ENCODE measurements around the gene NMB.
"Not testable (repeated sequence)": the region's sequence is repeated elsewhere in the genome, so short reads cannot be mapped to it uniquely, and the experiment has no call there.

Gene NMB

DNA sequence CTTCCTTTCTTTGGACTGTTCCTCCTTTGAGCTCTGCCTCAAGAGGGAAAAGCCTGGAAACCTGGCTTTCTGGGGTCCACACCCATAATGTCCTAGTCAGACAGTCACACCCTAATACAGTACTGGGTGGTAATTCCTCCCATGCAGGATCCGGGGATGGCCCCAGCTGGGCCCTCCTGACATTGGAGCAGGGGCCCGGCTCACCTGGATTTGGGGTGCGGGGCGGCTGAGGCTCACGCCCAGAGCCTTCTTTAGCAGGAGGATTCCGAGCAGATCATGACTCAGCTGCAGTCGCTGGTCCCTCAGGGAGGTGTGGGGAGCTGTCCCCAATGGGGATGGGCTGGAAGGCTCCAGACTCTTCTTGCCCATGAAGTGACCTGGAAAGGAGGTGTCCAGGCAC lies 1.0 kb downstream of the NMB start:
- no peak for DNase-seq (ENCODE audit: low read depth, low spot score)

DNA sequence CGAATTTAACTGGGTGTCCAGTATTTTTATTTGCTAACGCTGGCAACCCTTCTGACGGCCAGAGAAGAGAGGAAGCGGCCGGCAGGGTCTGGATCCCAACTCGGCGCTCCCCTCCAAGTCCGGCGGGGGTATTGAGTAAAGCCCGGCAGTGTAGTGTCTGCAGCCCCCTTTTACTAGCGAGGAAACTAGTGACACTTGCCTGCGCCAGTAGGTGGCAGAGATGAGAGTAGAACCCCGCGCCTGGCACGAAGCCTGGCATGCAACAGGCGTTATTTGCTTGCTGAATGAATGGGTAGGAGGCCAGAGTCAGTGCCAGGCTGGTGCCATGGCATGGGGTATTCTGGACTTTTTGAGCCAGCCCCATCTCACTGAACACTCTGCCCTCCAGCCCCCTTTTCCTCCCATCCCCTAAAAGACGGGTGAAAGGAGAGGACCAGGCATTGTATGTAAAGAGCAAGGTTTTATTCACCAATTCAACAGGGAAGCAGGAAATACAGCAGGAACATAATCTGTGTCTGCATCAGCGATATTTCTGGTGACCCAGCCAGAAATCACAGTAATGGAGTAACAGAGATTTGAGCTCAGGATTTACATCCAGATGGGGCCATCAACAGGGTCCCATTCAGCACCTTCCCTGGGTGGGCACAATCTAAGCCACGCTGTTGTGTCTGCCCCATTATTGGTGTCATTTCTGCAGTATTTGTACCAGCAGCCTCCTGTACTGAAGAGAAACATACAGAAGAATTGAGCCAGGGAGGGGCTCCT lies 3.1 kb downstream of the NMB start:
- peak; percentile 92 for DNase-seq (ENCODE audit: low read depth, low spot score)

DNA sequence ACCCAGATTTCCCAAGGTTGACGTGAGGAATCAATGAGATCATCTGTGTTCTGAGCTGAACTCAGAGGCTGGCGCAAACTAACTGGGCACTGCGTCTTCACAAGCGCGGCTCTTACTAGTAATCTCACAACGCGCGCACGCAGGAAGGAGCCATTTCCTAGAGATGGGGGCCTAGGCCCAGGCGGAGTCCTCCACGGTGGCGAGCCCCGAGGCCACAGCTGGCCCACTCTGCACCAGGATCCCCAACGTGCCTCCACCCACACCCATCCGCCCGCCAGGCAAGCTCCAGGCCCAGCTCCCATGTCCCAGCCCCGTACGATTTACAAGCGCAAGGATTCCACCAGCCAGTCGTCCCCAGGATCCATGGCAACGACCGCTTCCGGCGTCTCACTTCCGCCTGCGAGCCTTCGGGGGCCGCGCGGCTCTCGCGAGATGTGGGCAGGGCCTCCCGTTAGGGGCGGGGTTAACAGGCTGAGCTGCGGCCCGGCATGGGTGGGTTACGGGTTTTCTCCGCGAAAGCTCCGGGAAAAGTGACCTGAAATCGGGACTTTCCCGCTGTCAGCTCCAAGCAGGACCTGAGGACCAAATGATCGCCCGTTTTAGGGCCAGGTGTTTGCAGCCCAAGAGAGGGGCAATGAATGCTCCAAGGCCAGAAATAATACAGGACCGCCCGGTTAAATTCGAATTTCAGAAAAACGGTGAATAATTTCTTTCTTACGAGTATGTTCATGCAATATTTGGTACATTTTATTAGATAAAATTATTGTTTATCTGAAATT lies 3.9 kb downstream of the NMB start, which contains the start of gene WDR73:
WDR73 (minus strand) TSS at position 374 of the 779 bp plus-strand sequence; CDS start at position 365, 9 bp downstream.
- peak; percentile 98 for DNase-seq (ENCODE audit: low read depth, low spot score)

DNA sequence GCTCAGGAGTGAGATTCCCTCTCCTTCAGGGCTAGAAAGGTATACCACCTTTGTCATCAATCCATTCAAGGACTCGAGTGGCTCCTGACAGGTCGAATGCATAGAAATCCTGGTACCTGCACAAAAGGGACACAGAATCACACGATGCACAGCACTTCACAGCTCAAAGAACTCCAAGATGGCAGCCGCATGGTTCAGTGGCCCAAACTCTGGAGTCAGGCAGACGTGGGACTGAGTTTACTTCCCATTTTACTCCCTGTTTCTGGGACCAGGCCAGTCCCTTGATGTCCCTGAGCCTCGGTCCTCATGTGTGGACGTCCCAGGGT lies 4.5 kb downstream of the NMB start:
- DNase-seq (ENCODE audit: low read depth, low spot score), result no peak

DNA sequence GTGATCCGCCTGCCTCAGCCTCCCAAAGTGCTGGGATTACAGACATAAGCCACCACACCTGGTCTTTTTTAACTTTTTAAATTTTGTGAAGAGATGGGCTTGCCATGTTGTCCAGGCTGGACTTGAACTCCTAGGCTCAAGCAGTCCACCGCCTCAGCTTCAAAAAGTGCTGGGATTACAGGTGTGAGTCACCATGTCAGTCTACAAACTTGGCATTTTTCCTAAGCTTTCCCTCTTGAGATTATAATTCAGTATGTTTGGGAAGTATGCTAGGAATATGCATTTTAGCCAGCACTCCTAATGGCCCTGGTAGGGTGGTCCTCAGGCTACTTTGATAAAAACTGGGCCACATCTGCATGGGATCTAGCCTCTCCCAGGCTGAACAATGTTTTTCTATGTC lies 8.3 kb downstream of the NMB start:
- no peak for DNase-seq (ENCODE audit: low read depth, low spot score)

GRCh38 chr15:84648539-84648938 lies 9.5 kb downstream of the NMB start:
- no peak for DNase-seq (ENCODE audit: low read depth, low spot score)

DNA sequence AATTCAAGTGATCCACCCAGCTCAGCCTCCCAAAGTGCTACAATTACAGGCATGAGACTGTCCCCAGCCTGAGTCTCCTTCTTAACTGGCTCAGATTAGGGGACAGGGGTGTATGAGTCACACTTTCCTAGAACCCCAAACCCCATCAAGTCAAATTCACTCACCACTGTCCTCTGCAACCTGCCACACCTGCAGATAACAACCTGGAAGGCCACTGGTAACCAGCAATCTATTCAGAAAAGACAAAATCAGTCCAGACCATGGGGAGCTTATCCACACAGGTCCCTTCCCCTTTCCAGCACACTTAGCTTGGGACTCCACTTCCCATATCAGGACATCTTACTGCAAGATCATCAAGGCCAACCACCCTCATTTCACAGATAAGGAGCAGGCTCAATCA lies 10.3 kb downstream of the NMB start:
- no peak for DNase-seq (ENCODE audit: low read depth, low spot score)

GRCh38 chr15:84645997-84646396 lies 12.0 kb downstream of the NMB start:
- DNase-seq (ENCODE audit: low read depth, low spot score), result no peak

DNA sequence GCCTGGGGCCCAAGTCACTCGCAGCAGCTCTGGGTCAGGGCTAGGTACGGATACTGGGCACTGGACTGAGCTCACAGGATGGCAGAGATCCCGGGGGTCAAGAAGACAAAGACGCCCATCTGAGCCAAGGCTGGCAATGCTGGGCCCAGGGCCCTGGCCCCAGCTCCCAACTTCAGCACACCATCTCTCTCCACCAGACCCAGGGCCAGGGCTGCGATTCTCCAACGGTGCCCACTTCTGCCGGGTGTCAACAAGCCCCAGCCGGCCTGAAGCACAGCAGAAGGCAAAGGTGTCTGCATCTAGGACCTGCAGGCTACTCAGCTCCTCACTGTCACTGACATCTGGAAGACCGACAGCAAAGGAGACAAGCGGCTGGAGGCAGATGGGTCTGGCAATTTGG lies 12.5 kb downstream of the NMB start:
- DNase-seq (ENCODE audit: low read depth, low spot score), result no peak

DNA sequence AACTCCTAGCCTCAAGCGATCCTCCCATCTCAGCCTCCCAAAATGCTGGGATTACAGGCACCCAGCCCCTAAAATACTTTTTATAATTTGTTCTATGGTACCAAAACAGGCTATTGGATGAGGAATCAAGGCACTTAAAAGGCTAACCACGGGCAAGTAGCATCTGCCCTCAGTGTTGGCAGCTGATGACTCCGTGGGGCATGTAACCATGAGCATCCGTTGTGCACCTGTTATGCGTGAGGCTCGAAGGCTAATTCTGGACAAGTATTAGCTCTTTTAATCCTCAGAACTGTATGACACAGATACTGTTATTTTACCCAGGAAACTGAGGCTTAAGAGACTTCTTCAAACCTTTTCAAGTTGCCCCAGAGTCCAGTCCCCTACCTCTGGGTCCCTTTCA lies 14.2 kb downstream of the NMB start:
- DNase-seq (ENCODE audit: low read depth, low spot score), result no peak

GRCh38 chr15:84642640-84643039 lies 15.4 kb downstream of the NMB start:
- not testable (repeated sequence) for DNase-seq (ENCODE audit: low read depth, low spot score)

- DNase-seq (ENCODE audit: low read depth, low spot score), result not testable (repeated sequence)
These were observed 16.1 kb downstream of the NMB start for GRCh38 chr15:84641871-84642270.

- peak; percentile 68 for DNase-seq (ENCODE audit: low read depth, low spot score)
These were observed 19.9 kb downstream of the NMB start for GRCh38 chr15:84638103-84638502.

GRCh38 chr15:84634228-84634837 lies 23.7 kb downstream of the NMB start:
- DNase-seq (ENCODE audit: low read depth, low spot score), result no peak

DNA sequence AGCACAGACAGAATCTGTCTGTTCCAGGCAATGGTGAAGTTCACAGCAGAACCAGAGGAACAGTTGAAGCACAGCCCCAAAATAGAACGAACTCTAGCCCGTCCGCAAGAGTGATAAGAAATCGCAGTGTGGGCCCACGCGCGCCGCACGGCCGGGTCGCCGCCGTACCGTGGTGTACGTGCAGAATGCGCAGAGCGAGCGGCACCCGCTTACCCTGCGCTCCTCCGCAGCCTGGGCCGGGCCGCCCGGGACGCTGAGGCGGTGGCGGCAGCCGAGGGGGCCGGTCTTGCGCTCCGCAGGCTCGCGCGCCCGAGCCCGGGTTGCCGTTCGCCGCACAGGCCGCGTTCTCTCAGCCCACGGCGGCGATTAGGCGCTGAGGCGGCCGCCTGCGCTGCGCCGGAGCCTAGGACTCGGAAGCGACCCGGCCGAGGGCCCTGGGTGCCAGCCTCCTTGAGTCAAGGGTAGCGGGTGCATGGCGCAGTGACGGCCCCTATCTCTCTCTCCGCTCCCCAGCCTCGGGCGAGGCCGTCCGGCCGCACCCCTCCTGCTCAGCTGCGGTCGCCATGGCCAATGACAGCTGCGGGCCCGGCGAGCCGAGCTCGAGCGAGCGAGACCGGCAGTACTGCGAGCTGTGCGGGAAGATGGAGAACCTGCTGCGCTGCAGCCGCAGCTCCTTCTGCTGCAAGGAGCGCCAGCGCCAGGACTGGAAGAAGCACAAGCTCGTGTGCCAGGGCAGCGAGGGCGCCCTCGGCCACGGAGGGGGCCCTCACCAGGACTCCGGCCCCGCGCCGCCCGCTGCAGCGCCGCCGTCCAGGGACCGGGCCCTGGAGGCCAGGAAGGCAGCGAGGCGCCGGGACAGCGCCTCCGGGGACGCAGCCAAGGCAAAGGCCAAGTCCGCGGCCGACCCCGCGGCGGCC lies 24.4 kb downstream of the NMB start:
- DNase-seq (ENCODE audit: low read depth, low spot score), result peak; percentile 89

- DNase-seq (ENCODE audit: low read depth, low spot score), result no peak
These were observed 26.2 kb downstream of the NMB start for GRCh38 chr15:84631706-84632272.

GRCh38 chr15:84629033-84629432 lies 29.0 kb downstream of the NMB start:
- DNase-seq (ENCODE audit: low read depth, low spot score), result no peak

GRCh38 chr15:84625123-84625522 lies 32.9 kb downstream of the NMB start:
- no peak for DNase-seq (ENCODE audit: low read depth, low spot score)

DNA sequence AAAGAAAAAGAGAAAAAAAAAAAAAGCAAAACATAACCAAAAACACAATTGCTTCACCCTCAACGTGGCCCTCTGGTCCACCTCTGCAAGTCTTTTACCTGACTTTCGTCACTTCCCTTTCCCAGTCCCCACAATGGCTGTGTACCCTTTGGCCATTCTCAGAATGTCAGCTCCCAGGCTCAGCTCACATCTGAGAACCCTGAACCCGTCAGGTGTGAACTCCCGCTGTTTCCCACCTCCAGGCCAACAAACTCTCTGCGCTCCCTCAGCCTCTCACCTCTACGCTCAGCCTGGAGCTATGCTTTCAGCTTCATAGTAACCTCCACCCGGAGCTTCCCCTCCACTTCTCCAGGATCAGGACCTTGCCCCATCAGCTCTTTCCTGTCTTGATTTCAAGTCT lies 33.6 kb downstream of the NMB start:
- no peak for DNase-seq (ENCODE audit: low read depth, low spot score)

GRCh38 chr15:84621358-84621979 lies 36.5 kb downstream of the NMB start:
- no peak for DNase-seq (ENCODE audit: low read depth, low spot score)

DNA sequence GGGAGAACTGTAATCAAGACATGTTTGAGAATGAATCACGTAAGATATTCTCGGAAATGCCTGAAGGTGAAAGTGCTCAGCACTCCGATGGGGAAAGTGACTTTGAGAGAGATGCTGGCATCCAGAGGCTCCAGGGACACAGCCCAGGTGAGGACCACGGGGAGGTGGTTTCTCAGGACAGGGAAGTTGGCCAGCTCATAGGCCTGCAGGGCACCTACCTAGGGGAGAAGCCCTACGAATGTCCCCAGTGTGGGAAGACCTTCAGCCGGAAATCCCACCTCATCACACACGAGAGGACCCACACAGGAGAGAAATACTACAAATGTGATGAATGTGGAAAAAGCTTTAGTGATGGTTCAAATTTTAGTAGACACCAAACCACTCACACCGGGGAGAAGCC lies 37.4 kb downstream of the NMB start:
- no peak for DNase-seq (ENCODE audit: low read depth, low spot score)

Data from astrocyte of the hippocampus (primary cell).